Measurements from ENCODE around the gene TASP1. TPM values are rescaled to one million over a fixed set of nuclear protein-coding genes. Genes with fewer than 3 reads are reported as not detected.

TASP1 gene
- total RNA-seq, 1 donor from 2014 or later: 15.9 TPM

GRCh38 chr20:13418263-13419229 is 220.2 kb downstream of the TASP1 start:
- Mint-ChIP-seq H3K27ac (ENCODE audit: unreplicated experiment) (peak overlapping the region; percentile 15), H3K9me3 (ENCODE audit: unreplicated experiment) (no peaks in the 10 kb centered on the region), H3K4me3 (ENCODE audit: unreplicated experiment) (no peak overlapping the region), H3K36me3 (ENCODE audit: low read depth, unreplicated experiment) (no peaks in the 10 kb centered on the region), H3K27me3 (ENCODE audit: unreplicated experiment) (no peaks in the 10 kb centered on the region), H3K4me1 (ENCODE audit: unreplicated experiment) (peaks cover 25% of the 10 kb centered on the region)
- TF ChIP-seq CTCF (IDR thresholded peaks at IDR 0.05; ENCODE audit: unreplicated experiment): no peak
- no peak for DNase-seq (ENCODE audit: low spot score)

DNA sequence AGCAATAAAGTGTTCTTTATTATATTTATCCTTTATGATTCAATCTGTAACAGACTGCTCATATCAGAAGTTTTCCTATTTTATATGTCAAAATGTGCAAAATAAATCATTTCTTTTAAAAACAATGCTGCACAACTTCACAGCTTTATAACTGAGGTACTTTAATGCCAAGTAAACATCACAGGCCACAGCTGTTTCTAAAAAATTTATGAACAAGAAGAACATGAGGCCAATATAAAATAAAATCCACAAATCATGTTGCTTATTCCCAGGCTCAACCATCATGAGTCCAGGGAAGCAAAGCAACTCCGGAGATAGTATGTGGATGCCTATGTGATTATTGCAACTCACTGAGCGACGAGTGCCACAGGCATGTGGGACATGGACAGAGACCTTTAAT is 222.2 kb downstream of the TASP1 start:
- H3K36me3 Mint-ChIP-seq (ENCODE audit: low read depth, unreplicated experiment): no peaks in the 10 kb centered on the region
- H3K9me3 Mint-ChIP-seq (ENCODE audit: unreplicated experiment): no peaks in the 10 kb centered on the region
- H3K27ac Mint-ChIP-seq (ENCODE audit: unreplicated experiment): no peak overlapping the region
- H3K27me3 Mint-ChIP-seq (ENCODE audit: unreplicated experiment): no peaks in the 10 kb centered on the region
- H3K4me3 Mint-ChIP-seq (ENCODE audit: unreplicated experiment): no peak overlapping the region
- no peak for DNase-seq (ENCODE audit: low spot score)
- no peak for TF ChIP-seq CTCF (IDR thresholded peaks at IDR 0.05; ENCODE audit: unreplicated experiment)
- peaks cover 33% of the 10 kb centered on the region for H3K4me1 Mint-ChIP-seq (ENCODE audit: unreplicated experiment)

DNA sequence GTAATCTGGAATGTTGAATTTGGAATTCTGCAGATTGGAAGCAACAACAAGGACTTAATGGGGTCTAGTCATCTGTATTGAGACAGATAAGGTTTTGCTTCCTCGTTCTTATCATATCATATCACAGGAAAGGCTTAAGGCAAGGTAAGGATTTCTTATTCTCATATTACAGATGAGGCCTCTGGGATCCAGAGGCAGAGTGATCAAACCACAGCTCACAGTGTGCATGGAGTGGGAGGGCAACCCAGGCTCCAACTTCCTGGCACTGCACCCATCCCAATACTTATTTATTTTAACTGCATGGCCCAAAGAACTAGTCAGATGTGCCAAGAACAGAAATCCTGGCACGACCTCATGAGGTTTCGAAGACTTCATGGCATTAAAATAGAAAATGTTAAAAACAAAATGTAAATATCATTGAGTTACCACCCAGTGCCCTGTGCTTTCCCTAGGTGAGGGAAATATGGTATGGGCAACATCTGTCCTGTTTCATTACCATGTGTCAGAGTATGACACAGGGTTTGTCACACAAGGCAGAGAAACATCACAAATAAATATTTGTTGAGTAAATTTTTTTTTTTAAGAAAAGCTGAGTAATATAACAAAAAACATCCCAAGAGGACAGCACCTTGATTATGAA is 225.8 kb downstream of the TASP1 start:
- no peak overlapping the region for H3K27ac Mint-ChIP-seq (ENCODE audit: unreplicated experiment)
- no peak for DNase-seq (ENCODE audit: low spot score)
- H3K4me1 Mint-ChIP-seq (ENCODE audit: unreplicated experiment): peaks cover 23% of the 10 kb centered on the region
- no peaks in the 10 kb centered on the region for H3K27me3 Mint-ChIP-seq (ENCODE audit: unreplicated experiment)
- no peaks in the 10 kb centered on the region for H3K36me3 Mint-ChIP-seq (ENCODE audit: low read depth, unreplicated experiment)
- TF ChIP-seq CTCF (IDR thresholded peaks at IDR 0.05; ENCODE audit: unreplicated experiment): no peak
- H3K4me3 Mint-ChIP-seq (ENCODE audit: unreplicated experiment): no peak overlapping the region
- no peaks in the 10 kb centered on the region for H3K9me3 Mint-ChIP-seq (ENCODE audit: unreplicated experiment)

DNA sequence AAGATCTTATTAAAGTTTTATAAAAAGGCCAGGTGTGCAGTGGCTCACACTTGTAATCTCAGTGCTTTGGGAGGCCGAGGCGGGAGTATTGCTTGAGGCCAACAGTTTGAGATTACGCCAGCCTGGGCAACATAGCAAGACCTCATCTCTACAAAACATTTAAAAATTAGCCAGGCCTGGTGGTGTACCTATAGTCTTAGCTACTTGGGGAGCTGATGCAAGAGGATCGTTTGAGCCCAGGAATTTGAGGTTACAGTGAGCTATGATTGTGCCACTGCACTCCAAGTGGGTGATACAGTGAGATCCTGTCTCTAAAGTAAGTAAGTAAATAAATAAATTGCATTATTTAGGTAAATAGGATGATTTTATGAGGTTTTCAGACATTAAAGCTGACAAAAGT is 234.4 kb downstream of the TASP1 start:
- Mint-ChIP-seq H3K27me3 (ENCODE audit: unreplicated experiment) (peaks cover 2% of the 10 kb centered on the region), H3K27ac (ENCODE audit: unreplicated experiment) (no peak overlapping the region), H3K36me3 (ENCODE audit: low read depth, unreplicated experiment) (no peaks in the 10 kb centered on the region), H3K9me3 (ENCODE audit: unreplicated experiment) (no peaks in the 10 kb centered on the region), H3K4me1 (ENCODE audit: unreplicated experiment) (no peaks in the 10 kb centered on the region), H3K4me3 (ENCODE audit: unreplicated experiment) (no peak overlapping the region)
- TF ChIP-seq CTCF (IDR thresholded peaks at IDR 0.05; ENCODE audit: unreplicated experiment): no peak
- DNase-seq (ENCODE audit: low spot score): no peak

GRCh38 chr20:13403453-13403852 is 235.3 kb downstream of the TASP1 start:
- no peak for TF ChIP-seq CTCF (IDR thresholded peaks at IDR 0.05; ENCODE audit: unreplicated experiment)
- Mint-ChIP-seq H3K9me3 (ENCODE audit: unreplicated experiment) (no peaks in the 10 kb centered on the region), H3K4me1 (ENCODE audit: unreplicated experiment) (no peaks in the 10 kb centered on the region), H3K27me3 (ENCODE audit: unreplicated experiment) (peaks cover 2% of the 10 kb centered on the region), H3K27ac (ENCODE audit: unreplicated experiment) (no peak overlapping the region), H3K36me3 (ENCODE audit: low read depth, unreplicated experiment) (no peaks in the 10 kb centered on the region), H3K4me3 (ENCODE audit: unreplicated experiment) (no peak overlapping the region)
- DNase-seq (ENCODE audit: low spot score): no peak
